Ovary (tissue), 9 donors: ENCODE data around the gene HTRA1. TPM values are rescaled to one million over a fixed set of nuclear protein-coding genes. Genes with fewer than 3 reads are reported as not detected.

Experiments used
- DNase-seq, 5 donors: peaks; one replicate each; pipeline ENCODE4 v3.0.0-alpha.2; 2019 to 2020
- H3K27ac ChIP-seq, 2 donors: fragments of 200-600 bp; one replicate each; pipeline versions ENCODE4 v1.5.1 to v1.8.0; 2019 to 2022
- H3K27me3 ChIP-seq: fragments of 200-600 bp; one replicate; pipeline ENCODE4 v1.8.0; 2022
- H3K36me3 ChIP-seq: fragments of 200-600 bp; sonication (generic); one replicate; pipeline ENCODE4 v1.5.1; 2019
- H3K4me1 ChIP-seq: one replicate; pipeline ENCODE4 v1.8.1; 2013; ENCODE audit warnings: mild to moderate bottlenecking, moderate library complexity; ENCODE audit not compliant: insufficient read depth
- H3K4me3 ChIP-seq: fragments of 200-600 bp; sonication (generic); one replicate; pipeline ENCODE4 v1.5.1; 2017
- H3K9me3 ChIP-seq, 2 donors: fragments of 200-600 bp in 1 of 2; sonication (generic) in 1 of 2; one replicate each; pipeline versions ENCODE4 v1.5.1 to v1.8.1; 2013 to 2019; ENCODE audit warnings: mild to moderate bottlenecking in 1 of 2, moderate library complexity in 1 of 2
- EP300 ChIP-seq: sonication (generic); formaldehyde crosslinking; IDR thresholded peaks from one replicate; pipeline ENCODE4 v1.6.1; 2017; ENCODE audit warnings: antibody characterized with exemption
- POLR2A ChIP-seq: fragments of 450-650 bp; IDR thresholded peaks from one replicate; pipeline ENCODE4 v1.6.1; 2017; ENCODE audit warnings: antibody characterized with exemption, mild to moderate bottlenecking, moderate library complexity
- WGBS, 3 donors: extraction: QIAGEN DNeasy Blood & Tissue Kit in 1 of 3; methylation state at CpG; one replicate each; pipeline versions ENCODE4 v1.1.5 to v1.1.7; 2013 to 2017; 5-methylcytosine and 5-hydroxymethylcytosine counted together
- intact Hi-C, 4 donors: fragments of 100-400 bp; cut with DNase I; formaldehyde crosslinking; loops; one replicate each; pipeline versions ENCODE4 v1.11.0 to v1.15.1; 2022 to 2023
- polyA plus RNA-seq, 2 donors: library from polyadenylated mRNA; stranded (reverse); fragments of 200-250 nt in 1 of 2; fragments of 350-450 nt in 1 of 2; fragmentation: Illumina TruSeq in 1 of 2; extraction: RNeasy Lipid Tissue Mini Kit (QIAGEN cat#74804) in 1 of 2; gene quantifications; one replicate each; pipeline ENCODE4 v1.2.3, GENCODE V29; 2013 to 2014
- total RNA-seq, 7 donors: library from RNA; depleted of rRNA in 2 of 7; stranded (reverse); fragments of >200 nt in 2 of 7; fragmentation: NEBNext Ultra II Directional in 3 of 7; extraction: Animal tissue kit (Norgen Biotek cat#: 25700) in 3 of 7; gene quantifications; one replicate each; pipeline versions ENCODE4 v1.1.0 to v1.2.4, GENCODE V29; 2016 to 2023
- TF ChIP-seq, protein P1 (sequence below), 3 donors: fragments of 450-650 bp in 2 of 3; fragments of 200-600 bp in 1 of 3; IDR thresholded peaks; one replicate each; pipeline versions ENCODE4 v1.5.1 to v1.8.0; 2016 to 2022; ENCODE audit warnings: antibody characterized with exemption in 3 of 3, mild to moderate bottlenecking in 1 of 3
- donor health status: DM: no; HTN: no; CAD: no; lungs with moderate emphysema.
- donor health status: DM: no; HTN: no; CAD: no.
- donor health status: Bipolar disorder and iron deficiency.
- donor health status: DM: yes; HTN: yes; CAD: no.
- donor health status: DM: no; HTN: no; CAD: no.
- donor health status: DM: yes; HTN: yes; CAD: no.

HTRA1 gene
- total and polyA plus RNA-seq, 9 donors = 194 to 947 (median 356) TPM

DNA sequence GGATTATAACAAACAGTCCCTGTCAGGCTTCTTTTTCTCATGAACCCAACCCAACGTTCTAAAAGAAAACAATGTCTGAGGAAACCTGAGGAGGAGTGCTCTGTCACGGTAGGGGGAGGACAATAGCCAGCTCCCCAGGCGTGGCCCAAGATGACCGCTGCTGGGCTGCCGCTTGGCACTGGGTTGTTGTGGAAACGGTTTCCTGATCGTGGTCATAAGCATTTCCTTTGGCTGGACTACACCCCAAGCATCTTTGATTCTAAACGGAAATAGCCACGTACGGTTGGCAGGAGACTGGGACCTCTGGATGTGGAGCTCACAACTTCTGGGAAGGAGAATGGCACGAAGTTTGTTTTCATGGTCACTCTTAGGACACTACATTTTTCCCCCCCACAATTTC lies 68.8 kb downstream of the HTRA1 start:
- DNase-seq = no peak
- intact Hi-C loops = no loop called here
- Histone ChIP-seq H3K27me3 (no peaks in the 10 kb centered on the region), H3K4me3 (no peak overlapping the region), H3K27ac (no peak overlapping the region), H3K9me3 (no peaks in the 10 kb centered on the region), H3K36me3 (no peaks in the 10 kb centered on the region), H3K4me1 (no peaks in the 10 kb centered on the region)
- TF ChIP-seq, protein P1, sequence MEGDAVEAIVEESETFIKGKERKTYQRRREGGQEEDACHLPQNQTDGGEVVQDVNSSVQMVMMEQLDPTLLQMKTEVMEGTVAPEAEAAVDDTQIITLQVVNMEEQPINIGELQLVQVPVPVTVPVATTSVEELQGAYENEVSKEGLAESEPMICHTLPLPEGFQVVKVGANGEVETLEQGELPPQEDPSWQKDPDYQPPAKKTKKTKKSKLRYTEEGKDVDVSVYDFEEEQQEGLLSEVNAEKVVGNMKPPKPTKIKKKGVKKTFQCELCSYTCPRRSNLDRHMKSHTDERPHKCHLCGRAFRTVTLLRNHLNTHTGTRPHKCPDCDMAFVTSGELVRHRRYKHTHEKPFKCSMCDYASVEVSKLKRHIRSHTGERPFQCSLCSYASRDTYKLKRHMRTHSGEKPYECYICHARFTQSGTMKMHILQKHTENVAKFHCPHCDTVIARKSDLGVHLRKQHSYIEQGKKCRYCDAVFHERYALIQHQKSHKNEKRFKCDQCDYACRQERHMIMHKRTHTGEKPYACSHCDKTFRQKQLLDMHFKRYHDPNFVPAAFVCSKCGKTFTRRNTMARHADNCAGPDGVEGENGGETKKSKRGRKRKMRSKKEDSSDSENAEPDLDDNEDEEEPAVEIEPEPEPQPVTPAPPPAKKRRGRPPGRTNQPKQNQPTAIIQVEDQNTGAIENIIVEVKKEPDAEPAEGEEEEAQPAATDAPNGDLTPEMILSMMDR (IDR thresholded peaks at IDR 0.05) = no peak
- TF ChIP-seq POLR2A = no peak
- no peak for TF ChIP-seq EP300
- 70 to 74% (median 71%) methylated on average over 11 of the region's 11 CpGs for WGBS, 3 donors

DNA sequence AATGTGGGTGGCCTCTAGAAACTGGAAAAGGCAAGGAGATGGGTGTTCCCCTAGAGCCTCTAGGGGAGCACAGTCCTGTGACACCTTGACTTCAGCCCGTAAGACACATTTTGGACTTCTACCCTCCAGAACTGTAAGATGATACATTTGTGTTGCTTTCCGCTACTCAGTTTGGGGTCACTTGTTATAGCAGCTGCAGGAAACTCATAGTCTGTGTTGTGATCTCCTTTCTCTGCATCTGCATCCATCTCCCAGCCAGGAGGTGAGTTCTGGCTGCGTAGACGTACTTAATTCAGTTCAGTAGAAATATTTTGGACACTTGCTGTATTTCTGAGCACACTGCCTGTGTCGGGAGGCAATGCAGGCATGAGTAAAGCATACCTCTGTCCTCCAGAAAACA lies 69.9 kb downstream of the HTRA1 start:
- no peaks in the 10 kb centered on the region for H3K36me3 ChIP-seq
- H3K9me3 ChIP-seq = no peaks in the 10 kb centered on the region
- no peak for DNase-seq
- H3K27me3 ChIP-seq = no peaks in the 10 kb centered on the region
- H3K4me1 ChIP-seq = no peaks in the 10 kb centered on the region
- TF ChIP-seq EP300 (no peak), POLR2A (no peak)
- TF ChIP-seq, protein P1 (IDR thresholded peaks at IDR 0.05) = no peak
- H3K4me3 ChIP-seq = no peak overlapping the region
- 82 to 89% (median 87%) methylated on average over 5 of the region's 5 CpGs for WGBS, 3 donors
- intact Hi-C loops = no loop called here
- no peak overlapping the region for H3K27ac ChIP-seq

DNA sequence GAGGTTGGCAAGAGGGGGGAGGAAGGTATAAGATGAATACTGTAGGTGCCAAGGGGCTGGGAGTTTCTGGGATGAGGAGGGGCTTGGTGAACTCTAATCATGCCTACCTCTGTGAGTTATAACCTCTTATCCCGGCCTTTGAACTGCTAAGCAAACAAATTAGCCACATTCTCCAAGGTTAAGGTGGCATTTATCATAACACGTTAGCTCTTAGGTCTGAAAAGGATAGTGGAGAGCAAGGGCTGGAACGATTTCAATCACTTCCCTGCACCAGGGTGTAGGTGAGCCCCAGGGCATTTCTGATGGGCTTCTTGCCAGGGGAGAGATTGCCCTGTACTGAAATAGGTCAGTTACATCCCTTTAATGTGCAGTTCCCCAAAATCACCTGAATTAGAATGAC lies 70.6 kb downstream of the HTRA1 start:
- TF ChIP-seq EP300 (no peak), POLR2A (no peak)
- TF ChIP-seq, protein P1 (IDR thresholded peaks at IDR 0.05) = no peak
- WGBS, 3 donors = 9 to 11% (median 10%) methylated on average over 3 of the region's 3 CpGs

DNA sequence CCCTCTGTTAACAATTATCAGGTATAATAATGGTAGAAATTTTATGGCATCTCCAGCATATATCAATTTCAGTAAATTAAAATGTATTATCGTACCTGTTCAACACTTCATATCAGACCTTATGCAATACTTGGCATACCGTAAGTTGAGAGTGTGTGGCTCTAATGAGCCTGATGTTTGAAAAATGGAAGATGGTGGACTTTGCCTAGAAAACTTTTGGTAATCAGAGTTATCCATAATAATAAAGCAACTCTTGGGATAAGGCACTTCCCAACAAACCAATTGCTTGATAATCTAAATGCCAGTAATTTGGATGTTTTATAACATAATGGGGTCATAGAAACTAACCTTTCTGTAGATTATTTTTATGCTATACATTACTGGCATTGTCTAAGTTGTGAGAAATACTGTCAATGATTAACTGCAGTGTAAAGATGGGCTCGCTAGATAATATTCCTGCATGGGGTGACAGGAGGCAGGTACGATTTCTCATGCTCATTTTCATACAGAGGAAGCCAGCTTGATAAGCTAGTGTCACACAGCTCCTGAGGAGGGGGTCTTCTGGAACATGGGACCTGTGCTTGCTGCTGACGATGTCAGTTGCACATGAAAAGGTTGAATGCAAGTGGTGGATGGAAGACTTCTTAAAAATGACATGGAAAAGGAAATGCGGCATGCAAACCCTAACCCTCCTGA lies 71.4 kb downstream of the HTRA1 start:
- no peaks in the 10 kb centered on the region for H3K36me3 ChIP-seq
- no peak for DNase-seq
- no peak for TF ChIP-seq POLR2A
- TF ChIP-seq, protein P1 (IDR thresholded peaks at IDR 0.05) = no peak
- no peak for TF ChIP-seq EP300
- no peak overlapping the region for H3K4me3 ChIP-seq
- H3K4me1 ChIP-seq = no peaks in the 10 kb centered on the region
- H3K27me3 ChIP-seq = no peaks in the 10 kb centered on the region
- H3K9me3 ChIP-seq = no peaks in the 10 kb centered on the region
- H3K27ac ChIP-seq = no peak overlapping the region
- intact Hi-C loops = no loop called here
- 84 to 92% (median 92%) methylated on average over 6 of the region's 6 CpGs for WGBS, 3 donors

More for the DNA sequence above, 70.6 kb downstream of the HTRA1 start:
- DNase-seq = no peak
- H3K4me1 ChIP-seq = no peaks in the 10 kb centered on the region
- no peak overlapping the region for H3K4me3 ChIP-seq
- no peaks in the 10 kb centered on the region for H3K9me3 ChIP-seq
- intact Hi-C loops = no loop called here
- no peak overlapping the region for H3K27ac ChIP-seq
- H3K27me3 ChIP-seq = no peaks in the 10 kb centered on the region
- no peaks in the 10 kb centered on the region for H3K36me3 ChIP-seq
